PC-9 (cell line): ENCODE measurements around the gene CYB5B. TPM values are rescaled to one million over a fixed set of nuclear protein-coding genes. Genes with fewer than 3 reads are reported as not detected.

Source experiments
- BruUV-seq: library from RNA; stranded (reverse); fragments of 400-500 nt; replicated peaks from 2 replicates; lab custom pipeline; 2021; lab: Mats Ljungman, UMichigan
- CTCF ChIA-PET: fragments of 300-600 bp; sonication (Branson Sonifier 250); formaldehyde crosslinking; loops from one replicate; lab custom pipeline; 2022; ENCODE audit warnings: antibody characterized with exemption; lab: Charles Lee
- POLR2A ChIA-PET: fragments of 300-600 bp; sonication (Branson Sonifier 250); formaldehyde crosslinking; loops from one replicate; lab custom pipeline; 2022; ENCODE audit warnings: antibody characterized with exemption; ENCODE audit not compliant: unreplicated experiment; lab: Charles Lee
- DNase-seq, 2 experiments: peaks; one replicate each; pipeline versions ENCODE4 v3.0.0 to v3.0.0-alpha.2; 2015 to 2022; ENCODE audit warnings: mixed read lengths in 1 of 2
- H2AFZ ChIP-seq: fragments of 200-600 bp; sonication (generic); 2 replicates; pipeline ENCODE4 v1.8.1; 2017; ENCODE audit warnings: antibody characterized with exemption
- H3F3A ChIP-seq: fragments of 200-600 bp; sonication (generic); 2 replicates; pipeline ENCODE4 v1.8.1; 2017; ENCODE audit warnings: antibody characterized with exemption, mild to moderate bottlenecking, low read depth; ENCODE audit not compliant: insufficient read depth
- H3K27ac ChIP-seq: fragments of 200-600 bp; sonication (generic); 2 replicates; pipeline ENCODE4 v1.6.1; 2016; ENCODE audit warnings: mixed run types
- H3K27me3 ChIP-seq: fragments of 200-600 bp; sonication (generic); 2 replicates; pipeline ENCODE4 v1.6.1; 2016; ENCODE audit warnings: low read depth, mixed run types; ENCODE audit not compliant: insufficient read depth
- H3K36me3 ChIP-seq: fragments of 200-600 bp; sonication (generic); 2 replicates; pipeline ENCODE4 v1.6.1; 2016; ENCODE audit warnings: low read depth, mixed run types
- H3K4me1 ChIP-seq: fragments of 200-600 bp; sonication (generic); replicated peaks from 2 replicates; pipeline ENCODE4 v1.6.1; 2016; ENCODE audit warnings: mixed run types; ENCODE audit not compliant: insufficient read depth
- H3K4me2 ChIP-seq: fragments of 200-600 bp; sonication (generic); 2 replicates; pipeline ENCODE4 v1.6.1; 2017; ENCODE audit warnings: mixed run types
- H3K4me3 ChIP-seq: fragments of 200-600 bp; sonication (generic); 2 replicates; pipeline ENCODE4 v1.6.1; 2016; ENCODE audit warnings: mixed run types
- H3K79me2 ChIP-seq: fragments of 200-600 bp; sonication (generic); 2 replicates; pipeline ENCODE4 v1.6.1; 2017; ENCODE audit warnings: low read depth, mixed run types
- H3K9me2 ChIP-seq: fragments of 200-600 bp; sonication (generic); 2 replicates; pipeline ENCODE4 v1.8.1; 2017; ENCODE audit warnings: mild to moderate bottlenecking; ENCODE audit not compliant: insufficient read depth
- H3K9me3 ChIP-seq: fragments of 200-600 bp; sonication (generic); 2 replicates; pipeline ENCODE4 v1.8.1; 2016; ENCODE audit warnings: low read depth; ENCODE audit not compliant: insufficient read depth
- H4K20me1 ChIP-seq: fragments of 200-600 bp; sonication (generic); 2 replicates; pipeline ENCODE4 v1.8.1; 2017; ENCODE audit not compliant: insufficient read depth
- EZH2 ChIP-seq: fragments of 200-600 bp; sonication (generic); IDR thresholded peaks from 2 replicates; pipeline ENCODE4 v1.8.0; 2017; ENCODE audit warnings: antibody characterized with exemption, low read depth
- intact Hi-C: fragments of 100-400 bp; cut with micrococcal nuclease; formaldehyde crosslinking; loops from one replicate; pipeline ENCODE4 v1.10.0; 2022; ENCODE audit not compliant: unreplicated experiment
- total RNA-seq: library from RNA; stranded (reverse); gene quantifications from 2 replicates; pipeline ENCODE4 v1.2.3, GENCODE V29; 2021
- TF ChIP-seq, protein P1 (sequence below): fragments of 200-600 bp; sonication (generic); conservative IDR thresholded peaks from 2 replicates; pipeline ENCODE4 v1.6.1; 2017; ENCODE audit warnings: mixed run types, antibody characterized with exemption, mild to moderate bottlenecking, moderate library complexity

Gene CYB5B
- total RNA-seq, 1 experiment from 2014 or later = 29.3 TPM

DNA sequence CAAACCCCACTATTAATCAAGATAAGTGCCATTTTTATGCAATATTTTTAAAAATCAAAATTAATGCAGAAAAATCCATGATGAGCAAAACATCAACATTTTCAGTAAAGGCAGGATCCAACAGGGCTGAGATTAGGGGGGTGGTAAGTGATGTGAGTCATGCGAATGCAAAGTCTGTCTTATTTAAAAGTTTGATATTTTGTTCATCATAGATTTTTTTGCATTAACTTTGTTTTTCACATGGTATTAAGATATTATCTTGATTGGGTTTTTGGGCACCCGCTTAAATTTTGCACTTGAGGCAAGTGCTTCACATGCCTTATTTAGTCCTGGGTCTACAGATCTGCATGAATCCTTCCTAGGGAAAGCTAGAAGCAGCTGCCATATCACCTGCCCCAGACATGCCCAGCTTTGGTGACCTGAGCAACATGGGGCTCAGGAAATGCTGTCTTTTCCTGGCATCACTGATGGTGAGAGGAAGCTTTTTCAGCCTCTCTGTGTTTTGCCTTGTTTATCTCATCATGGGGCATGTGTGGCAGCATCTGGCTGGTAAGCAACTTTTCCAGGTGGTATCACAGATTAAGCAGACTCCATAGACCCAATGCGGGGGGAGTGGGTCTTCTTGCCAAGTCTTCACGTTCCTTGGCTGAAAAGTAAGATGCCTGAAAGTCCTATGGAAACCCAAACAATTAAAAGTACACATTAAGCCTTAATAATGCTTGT, 83.8 kb downstream of the CYB5B start:
- Histone ChIP-seq H3K4me1 (peaks cover 17% of the 10 kb centered on the region), H3K36me3 (peaks cover 7% of the 10 kb centered on the region; the same call in 1 of the 2 replicates), H3K4me2 (no peak overlapping the region), H3F3A (peaks cover 18% of the 10 kb centered on the region), H4K20me1 (no peaks in the 10 kb centered on the region), H3K9me3 (no peaks in the 10 kb centered on the region), H2AFZ (no peak overlapping the region), H3K27ac (no peak overlapping the region), H3K4me3 (no peak overlapping the region), H3K27me3 (no peaks in the 10 kb centered on the region), H3K9me2 (no peaks in the 10 kb centered on the region), H3K79me2 (no peaks in the 10 kb centered on the region; the same call in 1 of the 2 replicates)
- no peak for TF ChIP-seq EZH2
- TF ChIP-seq, protein P1, sequence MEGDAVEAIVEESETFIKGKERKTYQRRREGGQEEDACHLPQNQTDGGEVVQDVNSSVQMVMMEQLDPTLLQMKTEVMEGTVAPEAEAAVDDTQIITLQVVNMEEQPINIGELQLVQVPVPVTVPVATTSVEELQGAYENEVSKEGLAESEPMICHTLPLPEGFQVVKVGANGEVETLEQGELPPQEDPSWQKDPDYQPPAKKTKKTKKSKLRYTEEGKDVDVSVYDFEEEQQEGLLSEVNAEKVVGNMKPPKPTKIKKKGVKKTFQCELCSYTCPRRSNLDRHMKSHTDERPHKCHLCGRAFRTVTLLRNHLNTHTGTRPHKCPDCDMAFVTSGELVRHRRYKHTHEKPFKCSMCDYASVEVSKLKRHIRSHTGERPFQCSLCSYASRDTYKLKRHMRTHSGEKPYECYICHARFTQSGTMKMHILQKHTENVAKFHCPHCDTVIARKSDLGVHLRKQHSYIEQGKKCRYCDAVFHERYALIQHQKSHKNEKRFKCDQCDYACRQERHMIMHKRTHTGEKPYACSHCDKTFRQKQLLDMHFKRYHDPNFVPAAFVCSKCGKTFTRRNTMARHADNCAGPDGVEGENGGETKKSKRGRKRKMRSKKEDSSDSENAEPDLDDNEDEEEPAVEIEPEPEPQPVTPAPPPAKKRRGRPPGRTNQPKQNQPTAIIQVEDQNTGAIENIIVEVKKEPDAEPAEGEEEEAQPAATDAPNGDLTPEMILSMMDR = no peak
- BruUV-seq = no TSS peak
- intact Hi-C loops = no loop called here
- POLR2A ChIA-PET = no interaction called here
- DNase-seq = no peak
- CTCF ChIA-PET = no interaction called here

- peaks cover 24% of the 10 kb centered on the region for H3K4me1 ChIP-seq
- H3K79me2 ChIP-seq = no peaks in the 10 kb centered on the region; the same call in 1 of the 2 replicates
- ChIA-PET CTCF (no interaction called here), POLR2A (no interaction called here)
- H2AFZ ChIP-seq = no peak overlapping the region
- intact Hi-C loops = no loop called here
- no peak for DNase-seq
- no peak overlapping the region for H3K4me2 ChIP-seq
- no peak overlapping the region for H3K4me3 ChIP-seq
- no peaks in the 10 kb centered on the region for H3K27me3 ChIP-seq
- H3K36me3 ChIP-seq = peaks cover 7% of the 10 kb centered on the region; the same call in 1 of the 2 replicates
- no peaks in the 10 kb centered on the region for H3K9me3 ChIP-seq
- no peaks in the 10 kb centered on the region for H3K9me2 ChIP-seq
- TF ChIP-seq, protein P1 = no peak
- TF ChIP-seq EZH2 = no peak
- no peaks in the 10 kb centered on the region for H4K20me1 ChIP-seq
- peaks cover 24% of the 10 kb centered on the region for H3F3A ChIP-seq
- no TSS peak for BruUV-seq
- H3K27ac ChIP-seq = no peak overlapping the region
These were observed 84.7 kb downstream of the CYB5B start for GRCh38 chr16:69509125-69509524.

DNA sequence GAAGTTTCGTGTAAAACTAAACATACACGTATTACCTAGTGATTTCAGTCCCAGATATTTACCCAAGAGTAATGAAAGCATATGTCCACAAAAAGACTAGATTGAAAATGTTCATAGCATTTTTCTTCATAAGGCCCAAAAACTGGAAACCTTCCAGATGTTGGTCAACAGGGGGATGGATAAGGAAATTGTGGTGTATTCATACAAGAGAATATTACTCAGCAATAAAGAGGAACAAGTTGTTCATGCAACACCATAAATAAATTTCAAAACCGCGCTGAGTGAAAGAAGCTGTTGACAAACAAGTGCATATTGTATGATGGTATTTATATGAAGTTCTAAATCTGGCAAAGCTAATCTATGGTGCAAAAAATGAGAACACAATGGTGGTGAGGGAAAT, 87.2 kb downstream of the CYB5B start:
- Histone ChIP-seq H3K4me1 (peaks cover 44% of the 10 kb centered on the region), H3K27me3 (no peaks in the 10 kb centered on the region), H3F3A (peaks cover 46% of the 10 kb centered on the region), H3K4me3 (no peak overlapping the region), H4K20me1 (no peaks in the 10 kb centered on the region), H3K27ac (peak overlapping the region; percentile 100), H3K4me2 (no peak overlapping the region), H3K9me3 (no peaks in the 10 kb centered on the region), H3K79me2 (peaks cover 11% of the 10 kb centered on the region), H3K9me2 (no peaks in the 10 kb centered on the region), H2AFZ (no peak overlapping the region), H3K36me3 (peaks cover 16% of the 10 kb centered on the region; the same call in 1 of the 2 replicates)
- DNase-seq = no peak
- POLR2A ChIA-PET = no interaction called here
- intact Hi-C loops = no loop called here
- no TSS peak for BruUV-seq
- TF ChIP-seq, protein P1 = no peak
- no peak for TF ChIP-seq EZH2
- CTCF ChIA-PET = no interaction called here
